Measurements from ENCODE around the gene ZBTB7C. TPM values are rescaled to one million over a fixed set of nuclear protein-coding genes. Genes with fewer than 3 reads are reported as not detected.

ZBTB7C gene
- total RNA-seq, 1 experiment from 2014 or later = not detected

- no peaks in the 10 kb centered on the region for H3K4me1 Mint-ChIP-seq (ENCODE audit: low read depth, unreplicated experiment)
- no peak for TF ChIP-seq CTCF (IDR thresholded peaks at IDR 0.05; ENCODE audit: unreplicated experiment)
- intact Hi-C loops (cut with micrococcal nuclease; ENCODE audit: unreplicated experiment) = no loop called here
- no peak overlapping the region for H3K4me3 Mint-ChIP-seq (ENCODE audit: low read depth, unreplicated experiment)
- no TSS peak for BruUV-seq (replicated peaks)
- no peak overlapping the region for H3K27ac Mint-ChIP-seq (ENCODE audit: unreplicated experiment)
- no peak for DNase-seq
- peaks cover 67% of the 10 kb centered on the region for H3K27me3 Mint-ChIP-seq (ENCODE audit: unreplicated experiment)
- CTCF ChIA-PET = no interaction called here
- H3K36me3 Mint-ChIP-seq (ENCODE audit: insufficient read depth, unreplicated experiment) = no peaks in the 10 kb centered on the region
- H3K9me3 Mint-ChIP-seq (ENCODE audit: low read depth, unreplicated experiment) = no peaks in the 10 kb centered on the region
These were observed 323.2 kb downstream of the ZBTB7C start for GRCh38 chr18:48085781-48086487.

- no peaks in the 10 kb centered on the region for H3K9me3 Mint-ChIP-seq (ENCODE audit: low read depth, unreplicated experiment)
- no peak for DNase-seq
- H3K4me3 Mint-ChIP-seq (ENCODE audit: low read depth, unreplicated experiment) = no peak overlapping the region
- CTCF ChIA-PET = no interaction called here
- no TSS peak for BruUV-seq (replicated peaks)
- peaks cover 68% of the 10 kb centered on the region for H3K27me3 Mint-ChIP-seq (ENCODE audit: unreplicated experiment)
- intact Hi-C loops (cut with micrococcal nuclease; ENCODE audit: unreplicated experiment) = no loop called here
- H3K27ac Mint-ChIP-seq (ENCODE audit: unreplicated experiment) = no peak overlapping the region
- H3K36me3 Mint-ChIP-seq (ENCODE audit: insufficient read depth, unreplicated experiment) = no peaks in the 10 kb centered on the region
- TF ChIP-seq CTCF (IDR thresholded peaks at IDR 0.05; ENCODE audit: unreplicated experiment) = no peak
- no peaks in the 10 kb centered on the region for H3K4me1 Mint-ChIP-seq (ENCODE audit: low read depth, unreplicated experiment)
These were observed 324.3 kb downstream of the ZBTB7C start for GRCh38 chr18:48084858-48085257.

GRCh38 chr18:48084041-48084757 lies 325.0 kb downstream of the ZBTB7C start:
- Mint-ChIP-seq H3K27ac (ENCODE audit: unreplicated experiment) (no peak overlapping the region), H3K36me3 (ENCODE audit: insufficient read depth, unreplicated experiment) (no peaks in the 10 kb centered on the region), H3K27me3 (ENCODE audit: unreplicated experiment) (peaks cover 65% of the 10 kb centered on the region), H3K9me3 (ENCODE audit: low read depth, unreplicated experiment) (no peaks in the 10 kb centered on the region), H3K4me1 (ENCODE audit: low read depth, unreplicated experiment) (no peaks in the 10 kb centered on the region), H3K4me3 (ENCODE audit: low read depth, unreplicated experiment) (no peak overlapping the region)
- intact Hi-C loops (cut with micrococcal nuclease; ENCODE audit: unreplicated experiment) = no loop called here
- no peak for DNase-seq
- TF ChIP-seq CTCF (IDR thresholded peaks at IDR 0.05; ENCODE audit: unreplicated experiment) = no peak
- CTCF ChIA-PET = no interaction called here
- BruUV-seq (replicated peaks) = no TSS peak

- Mint-ChIP-seq H3K36me3 (ENCODE audit: insufficient read depth, unreplicated experiment) (no peaks in the 10 kb centered on the region), H3K27ac (ENCODE audit: unreplicated experiment) (no peak overlapping the region), H3K4me3 (ENCODE audit: low read depth, unreplicated experiment) (no peak overlapping the region), H3K4me1 (ENCODE audit: low read depth, unreplicated experiment) (no peaks in the 10 kb centered on the region), H3K27me3 (ENCODE audit: unreplicated experiment) (peaks cover 72% of the 10 kb centered on the region), H3K9me3 (ENCODE audit: low read depth, unreplicated experiment) (no peaks in the 10 kb centered on the region)
- no peak for DNase-seq
- CTCF ChIA-PET = interaction anchor here (1.1 kb wide), 1 partner anchor 30 kb away, joined by 3 read pairs; no protein-coding TSS in a partner anchor
- BruUV-seq (replicated peaks) = no TSS peak
- intact Hi-C loops (cut with micrococcal nuclease; ENCODE audit: unreplicated experiment) = no loop called here
- no peak for TF ChIP-seq CTCF (IDR thresholded peaks at IDR 0.05; ENCODE audit: unreplicated experiment)
These were observed 328.6 kb downstream of the ZBTB7C start for GRCh38 chr18:48080546-48080945.

All from Calu3 (cell line).